Esophagus (tissue), 2 donors: ENCODE results near the gene INPP5D. TPM values are rescaled to one million over a fixed set of nuclear protein-coding genes. Genes with fewer than 3 reads are reported as not detected.
A peak's percentile ranks its signal among the peaks of the same experiment; 100 is the strongest.

Source experiments
- H3K27ac ChIP-seq, 2 donors: one replicate each; pipeline ENCODE4 v1.5.1; 2013; ENCODE audit warnings: low read depth in 2 of 2, mild to moderate bottlenecking in 2 of 2, inconsistent platforms in 1 of 2, low read length in 1 of 2, moderate library complexity in 1 of 2
- H3K27me3 ChIP-seq, 2 donors: one replicate each; pipeline ENCODE4 v1.6.1; 2013; ENCODE audit warnings: low read length in 2 of 2, control low read depth in 1 of 2, mild to moderate bottlenecking in 1 of 2; ENCODE audit not compliant: insufficient read depth in 2 of 2, control insufficient read depth in 1 of 2
- H3K36me3 ChIP-seq, 2 donors: one replicate each; pipeline ENCODE4 v1.6.1; 2013; ENCODE audit warnings: low read length in 1 of 2; ENCODE audit not compliant: control insufficient read depth in 2 of 2, insufficient read depth in 2 of 2
- H3K4me1 ChIP-seq, 2 donors: one replicate each; pipeline ENCODE4 v1.6.1; 2013; ENCODE audit warnings: low read length in 1 of 2; ENCODE audit not compliant: control insufficient read depth in 2 of 2, insufficient read depth in 2 of 2
- H3K4me3 ChIP-seq, 2 donors: one replicate each; pipeline ENCODE4 v1.5.1; 2013; ENCODE audit warnings: low read length in 2 of 2, mild to moderate bottlenecking in 2 of 2, low read depth in 1 of 2, moderate library complexity in 1 of 2
- H3K9me3 ChIP-seq, 2 donors: one replicate each; pipeline ENCODE4 v1.6.1; 2013; ENCODE audit warnings: mild to moderate bottlenecking in 2 of 2, low read depth in 1 of 2, low read length in 1 of 2, moderate library complexity in 1 of 2; ENCODE audit not compliant: control insufficient read depth in 2 of 2, insufficient read depth in 1 of 2
- WGBS, 2 donors: extraction: QIAGEN DNeasy Blood & Tissue Kit; methylation state at CpG; one replicate each; pipeline ENCODE4 v1.1.7; 2013; 5-methylcytosine and 5-hydroxymethylcytosine counted together
- polyA plus RNA-seq, 2 donors: library from polyadenylated mRNA; stranded (reverse); fragments of 200-250 nt; gene quantifications; one replicate each; pipeline ENCODE4 v1.2.3, GENCODE V29; 2013
- donor health status: healthy with polysubstance abuse.
- donor health status: Bipolar disorder and iron deficiency.

Gene INPP5D
- polyA plus RNA-seq, 2 donors, result 3.4 to 5.6 TPM

DNA sequence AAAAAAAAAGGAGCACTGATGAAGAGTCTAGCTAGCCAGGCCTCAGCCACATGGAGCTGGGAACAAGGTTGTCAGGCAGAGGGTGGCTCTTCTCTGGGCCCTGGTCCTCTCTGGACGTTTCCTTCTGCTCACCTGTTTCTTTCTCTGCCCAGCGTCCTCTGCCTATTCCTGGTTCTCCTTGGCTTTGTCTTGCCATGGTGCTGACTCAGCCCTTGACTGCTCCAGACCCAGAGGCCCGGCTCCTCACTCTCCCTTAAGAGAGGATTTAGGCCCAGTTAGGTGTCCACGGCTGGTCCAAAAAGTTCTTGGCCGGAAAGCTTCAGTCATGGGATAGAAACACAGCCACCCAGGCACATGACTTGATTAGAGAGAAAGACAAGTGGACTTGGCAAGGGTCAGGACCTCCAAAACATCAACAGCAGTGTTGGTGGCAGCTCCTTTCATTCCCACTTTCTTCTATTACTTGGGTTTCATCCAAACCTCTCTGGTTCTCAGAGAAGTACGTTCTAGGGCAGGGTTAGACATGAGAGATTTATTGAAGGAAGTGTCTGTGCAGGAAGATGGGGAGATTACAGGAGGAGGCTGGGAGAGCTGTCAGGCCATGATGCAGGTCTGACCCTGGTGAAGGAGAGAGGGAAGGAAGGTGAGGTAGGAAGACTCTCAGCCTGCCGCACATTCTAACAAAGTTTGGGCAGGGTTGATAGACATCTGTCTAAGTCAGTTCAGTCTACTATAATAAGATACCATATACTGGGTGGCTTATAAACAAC lies 176.9 kb downstream of the INPP5D start:
- Histone ChIP-seq H3K36me3 (no peaks in the 10 kb centered on the region), H3K4me3 (no peak overlapping the region), H3K27ac (no peak overlapping the region), H3K27me3 (no peaks in the 10 kb centered on the region), H3K4me1 (no peaks in the 10 kb centered on the region), H3K9me3 (no peaks in the 10 kb centered on the region)
- WGBS, 2 donors, result 83 to 90% methylated on average over 7 of the region's 7 CpGs

DNA sequence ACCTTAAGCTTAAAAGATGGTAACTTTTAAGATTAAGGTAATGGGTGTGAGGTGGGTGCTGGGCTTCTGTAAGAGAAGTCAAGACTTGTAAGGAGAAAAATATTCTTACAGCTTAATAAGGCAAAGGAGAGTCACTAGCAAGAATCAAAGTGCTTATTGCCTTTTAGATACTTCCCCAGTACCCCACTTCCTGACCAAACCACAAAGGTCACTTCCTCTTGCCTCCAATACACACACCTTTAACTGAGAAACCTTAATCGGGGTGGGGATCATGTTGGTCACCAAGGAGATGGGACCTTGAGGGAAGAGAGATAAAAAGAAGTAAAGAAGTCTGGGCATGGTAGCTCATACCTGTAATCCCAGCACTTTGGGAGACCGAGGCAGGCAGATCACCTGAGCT lies 180.8 kb downstream of the INPP5D start:
- no peaks in the 10 kb centered on the region for H3K4me1 ChIP-seq
- WGBS, 2 donors, result 64 to 68% methylated on average over 2 of the region's 2 CpGs
- H3K9me3 ChIP-seq, result no peaks in the 10 kb centered on the region
- no peaks in the 10 kb centered on the region for H3K27me3 ChIP-seq
- H3K27ac ChIP-seq, result no peak overlapping the region
- no peak overlapping the region for H3K4me3 ChIP-seq
- no peaks in the 10 kb centered on the region for H3K36me3 ChIP-seq

DNA sequence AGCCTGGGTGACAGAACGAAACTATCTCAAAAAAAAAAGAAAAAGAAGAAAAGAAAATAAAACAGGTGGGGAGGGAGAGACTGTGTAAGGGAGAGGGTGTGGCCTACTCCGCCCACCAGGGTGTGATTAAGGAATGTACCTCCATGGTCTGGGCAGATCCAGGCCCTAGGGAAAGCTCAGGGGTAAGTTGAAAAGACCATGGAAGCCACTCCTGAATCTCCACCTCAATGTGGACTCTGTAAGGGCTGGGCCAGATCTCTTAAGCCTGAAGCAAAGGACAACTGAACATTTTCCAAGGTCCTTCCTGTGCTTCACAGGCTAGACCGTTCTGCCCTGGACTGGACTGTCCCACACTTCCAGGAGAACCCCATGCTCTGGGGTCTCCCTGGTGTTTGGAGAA lies 181.7 kb downstream of the INPP5D start:
- peak overlapping the region in 1 of 2 donors; percentile 41 for H3K27ac ChIP-seq
- H3K27me3 ChIP-seq, result no peaks in the 10 kb centered on the region
- WGBS, 2 donors, result 53 to 61% methylated on average over 3 of the region's 3 CpGs

GRCh38 chr2:233242231-233242927 lies 182.2 kb downstream of the INPP5D start:
- H3K9me3 ChIP-seq, result no peaks in the 10 kb centered on the region
- no peaks in the 10 kb centered on the region for H3K36me3 ChIP-seq
- 79 to 85% methylated on average over 14 of the region's 14 CpGs for WGBS, 2 donors
- no peak overlapping the region for H3K4me3 ChIP-seq
- no peaks in the 10 kb centered on the region for H3K27me3 ChIP-seq
- no peaks in the 10 kb centered on the region for H3K4me1 ChIP-seq
- H3K27ac ChIP-seq, result peak overlapping the region in 1 of 2 donors; percentile 41

More for the DNA sequence above, 181.7 kb downstream of the INPP5D start:
- Histone ChIP-seq H3K9me3 (no peaks in the 10 kb centered on the region), H3K36me3 (no peaks in the 10 kb centered on the region), H3K4me3 (no peak overlapping the region), H3K4me1 (no peaks in the 10 kb centered on the region)

DNA sequence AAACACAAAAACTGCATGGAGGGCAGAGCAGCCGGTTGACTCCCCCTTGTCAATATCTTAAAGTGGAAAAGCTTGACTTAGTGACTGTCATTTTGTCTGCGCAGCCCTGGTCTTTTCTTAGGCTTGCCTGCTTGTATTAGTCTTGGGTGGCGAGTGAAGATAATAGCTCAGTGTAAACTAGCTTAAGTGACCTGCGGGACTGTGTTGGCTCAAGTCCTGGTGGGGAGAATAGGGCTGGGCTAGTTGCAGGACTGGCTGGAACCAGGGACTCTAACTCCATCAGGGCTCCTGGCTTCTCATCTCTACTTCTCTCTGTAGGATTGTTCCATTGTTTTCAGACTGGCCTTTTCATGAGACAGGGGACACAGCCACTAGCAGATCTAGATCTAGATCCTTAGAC lies 183.2 kb downstream of the INPP5D start:
- Histone ChIP-seq H3K27ac (no peak overlapping the region), H3K4me3 (no peak overlapping the region), H3K36me3 (no peaks in the 10 kb centered on the region), H3K9me3 (no peaks in the 10 kb centered on the region), H3K27me3 (no peaks in the 10 kb centered on the region), H3K4me1 (no peaks in the 10 kb centered on the region)
- WGBS, 2 donors, result 76 to 81% methylated on average over 4 of the region's 4 CpGs

DNA sequence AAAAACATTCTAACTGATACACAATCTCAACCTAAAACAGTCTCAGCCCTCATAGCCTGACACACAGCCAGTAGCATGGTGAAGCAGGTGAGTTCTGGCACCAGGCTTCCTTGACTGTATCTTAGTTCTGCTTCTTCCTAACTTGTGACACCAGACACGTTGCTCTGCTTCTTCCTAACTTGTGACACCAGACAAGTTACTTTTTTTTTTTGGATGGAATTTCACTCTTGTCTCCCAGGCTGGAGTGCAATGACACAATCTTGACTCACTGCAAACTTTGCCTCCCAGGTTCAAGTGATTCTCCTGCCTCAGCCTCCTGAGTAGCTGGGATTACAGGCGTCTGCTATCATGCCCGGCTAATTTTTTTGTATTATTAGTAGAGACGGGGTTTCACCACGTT lies 184.7 kb downstream of the INPP5D start:
- H3K4me1 ChIP-seq, result no peaks in the 10 kb centered on the region
- no peak overlapping the region for H3K4me3 ChIP-seq
- H3K27me3 ChIP-seq, result no peaks in the 10 kb centered on the region
- H3K27ac ChIP-seq, result no peak overlapping the region
- no peaks in the 10 kb centered on the region for H3K36me3 ChIP-seq
- 39 to 55% methylated on average over 5 of the region's 5 CpGs for WGBS, 2 donors
- no peaks in the 10 kb centered on the region for H3K9me3 ChIP-seq

GRCh38 chr2:233245406-233245805 lies 185.3 kb downstream of the INPP5D start:
- H3K27me3 ChIP-seq, result no peaks in the 10 kb centered on the region
- H3K27ac ChIP-seq, result no peak overlapping the region
- no peaks in the 10 kb centered on the region for H3K36me3 ChIP-seq
- no peak overlapping the region for H3K4me3 ChIP-seq
- H3K9me3 ChIP-seq, result no peaks in the 10 kb centered on the region
- no peaks in the 10 kb centered on the region for H3K4me1 ChIP-seq
- 85 to 87% methylated on average over 6 of the region's 6 CpGs for WGBS, 2 donors

- peak overlapping the region; percentile 58 to 77 for H3K27ac ChIP-seq
- H3K27me3 ChIP-seq, result no peaks in the 10 kb centered on the region
- no peaks in the 10 kb centered on the region for H3K9me3 ChIP-seq
- H3K4me3 ChIP-seq, result no peak overlapping the region
- WGBS, 2 donors, result 57 to 69% methylated on average over 2 of the region's 2 CpGs
- no peaks in the 10 kb centered on the region for H3K4me1 ChIP-seq
- no peaks in the 10 kb centered on the region for H3K36me3 ChIP-seq
Observed at GRCh38 chr2:233247116-233247515, 187.0 kb downstream of the INPP5D start.

GRCh38 chr2:233247744-233248143 lies 187.6 kb downstream of the INPP5D start:
- H3K4me3 ChIP-seq, result no peak overlapping the region
- no peaks in the 10 kb centered on the region for H3K4me1 ChIP-seq
- no peaks in the 10 kb centered on the region for H3K36me3 ChIP-seq
- no peaks in the 10 kb centered on the region for H3K9me3 ChIP-seq
- peak overlapping the region; percentile 58 to 69 for H3K27ac ChIP-seq
- no peaks in the 10 kb centered on the region for H3K27me3 ChIP-seq

DNA sequence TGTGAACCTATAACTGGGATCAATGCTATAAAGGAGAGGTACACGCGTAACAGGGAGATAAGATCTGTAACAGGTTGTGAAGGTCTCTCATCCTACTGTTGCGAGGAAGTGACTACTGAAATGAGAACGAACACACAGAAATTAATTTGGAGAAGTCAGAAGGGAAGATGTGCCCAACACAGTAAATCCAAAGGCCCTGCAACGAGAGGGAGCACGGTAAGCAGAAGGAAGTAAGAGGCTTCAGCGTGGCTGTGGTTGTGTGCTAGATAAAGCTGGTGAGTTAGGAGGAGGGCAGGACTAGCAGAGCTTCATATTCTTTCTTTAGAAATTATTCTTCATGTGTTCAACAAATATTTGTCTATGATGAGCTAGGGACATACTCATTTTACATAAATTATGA lies 188.9 kb downstream of the INPP5D start:
- 60 to 74% methylated on average over 7 of the region's 7 CpGs for WGBS, 2 donors

More for the DNA sequence above, 188.9 kb downstream of the INPP5D start:
- no peaks in the 10 kb centered on the region for H3K27me3 ChIP-seq
- no peaks in the 10 kb centered on the region for H3K9me3 ChIP-seq
- H3K36me3 ChIP-seq, result no peaks in the 10 kb centered on the region
- H3K27ac ChIP-seq, result no peak overlapping the region
- H3K4me1 ChIP-seq, result no peaks in the 10 kb centered on the region
- no peak overlapping the region for H3K4me3 ChIP-seq
